Prostate gland (tissue), 2 donors: ENCODE measurements around the gene CCDC61. TPM values are rescaled to one million over a fixed set of nuclear protein-coding genes. Genes with fewer than 3 reads are reported as not detected.

Source experiments
- DNase-seq: peaks from one replicate; pipeline ENCODE4 v3.0.0-alpha.2; 2019; ENCODE audit warnings: low spot score
- H3K27ac ChIP-seq, 2 donors: fragments of 200-600 bp; sonication (generic); 2 replicates each; pipeline ENCODE4 v1.5.1; 2017 to 2019
- H3K27me3 ChIP-seq: fragments of 200-600 bp; sonication (generic); replicated peaks from 2 replicates; pipeline ENCODE4 v1.5.1; 2019; ENCODE audit not compliant: insufficient read depth
- H3K36me3 ChIP-seq, 2 donors: fragments of 200-600 bp; sonication (generic); 1 replicate in 1 of 2; 2 replicates in 1 of 2; pipeline versions ENCODE4 v1.5.1 to v1.8.1; 2017 to 2019
- H3K4me1 ChIP-seq: fragments of 200-600 bp; sonication (generic); replicated peaks from 2 replicates; pipeline ENCODE4 v1.5.1; 2019
- H3K4me3 ChIP-seq, 2 donors: fragments of 200-600 bp; sonication (generic); 2 replicates each; pipeline ENCODE4 v1.5.1; 2017 to 2019
- H3K9me3 ChIP-seq: fragments of 200-600 bp; sonication (generic); 2 replicates; pipeline ENCODE4 v1.5.1; 2017
- CTCF ChIP-seq, 4 experiments: fragments of 200-600 bp in 2 of 4; fragments of 450-650 bp in 2 of 4; sonication (generic) in 2 of 4; IDR thresholded peaks; 1 replicate in 3 of 4; 2 replicates in 1 of 4; pipeline ENCODE4 v1.5.1; 2016 to 2019; ENCODE audit warnings: antibody characterized with exemption in 4 of 4, mild to moderate bottlenecking in 2 of 4, moderate library complexity in 2 of 4
- POLR2A ChIP-seq: fragments of 450-650 bp; IDR thresholded peaks from one replicate; pipeline ENCODE4 v1.6.1; 2016; ENCODE audit warnings: antibody characterized with exemption, mild to moderate bottlenecking
- POLR2AphosphoS5 ChIP-seq: sonication (generic); formaldehyde crosslinking; IDR thresholded peaks from one replicate; pipeline ENCODE4 v1.6.1; 2017; ENCODE audit warnings: antibody characterized with exemption
- WGBS: methylation state at CpG from one replicate; pipeline ENCODE4 v1.1.5; 2018; 5-methylcytosine and 5-hydroxymethylcytosine counted together
- intact Hi-C: fragments of 100-400 bp; cut with DNase I; formaldehyde crosslinking; loops from one replicate; pipeline ENCODE4 v1.14.2; 2022
- total RNA-seq, 2 donors: library from RNA; depleted of rRNA; stranded (reverse); fragments of >200 nt; gene quantifications; one replicate each; pipeline ENCODE4 v1.1.0, GENCODE V29; 2016

CCDC61 gene
- total RNA-seq, 2 donors from 2014 or later = 22.9 to 23.7 TPM

DNA sequence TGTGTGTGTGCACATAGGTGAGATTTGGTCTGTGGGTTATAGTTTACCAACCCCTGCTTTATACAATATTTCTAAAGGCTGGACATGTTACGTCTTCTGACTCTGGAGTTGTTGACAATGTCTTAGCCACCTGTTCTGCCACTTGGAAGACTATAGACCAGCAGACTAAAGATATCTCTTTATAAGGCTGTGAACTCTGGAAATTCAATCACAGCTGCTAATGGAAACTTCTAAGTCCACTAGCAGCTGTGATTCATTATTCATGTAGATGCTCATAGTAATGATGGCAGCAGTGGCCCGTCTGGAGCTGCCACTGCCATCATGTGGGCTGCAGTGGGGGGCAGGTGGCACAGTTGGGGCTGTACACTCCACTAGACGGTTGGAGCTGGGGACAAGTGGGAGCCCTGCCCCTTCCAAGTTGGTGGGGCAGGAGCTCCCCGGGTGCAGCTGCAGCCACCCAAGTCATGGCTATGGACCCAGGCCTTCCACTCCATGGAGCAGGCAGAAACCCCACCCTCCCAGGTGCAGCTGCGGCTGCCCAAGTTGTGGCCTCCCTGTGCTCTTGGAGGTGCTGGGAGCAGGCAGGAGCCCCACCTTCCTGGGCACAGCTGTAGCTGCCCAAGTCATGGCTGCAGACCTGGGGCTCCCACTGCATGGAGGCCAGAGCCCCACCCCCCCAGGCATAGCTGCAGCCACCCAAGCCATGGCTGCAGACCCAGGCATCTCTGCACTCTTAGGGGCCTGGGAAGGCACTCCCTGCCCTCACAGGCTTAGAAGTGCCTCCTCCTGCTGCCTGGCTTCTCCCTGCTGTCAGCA lies 36.7 kb downstream of the CCDC61 start:
- intact Hi-C loops = no loop called here
- no peaks in the 10 kb centered on the region for H3K9me3 ChIP-seq
- 81% methylated on average over 3 of the region's 5 CpGs for WGBS
- TF ChIP-seq POLR2AphosphoS5 = no peak
- no peaks in the 10 kb centered on the region for H3K4me1 ChIP-seq
- H3K27ac ChIP-seq = no peak overlapping the region
- H3K4me3 ChIP-seq = no peak overlapping the region
- no peak for DNase-seq
- H3K36me3 ChIP-seq = no peaks in the 10 kb centered on the region
- H3K27me3 ChIP-seq = no peaks in the 10 kb centered on the region

- H3K4me1 ChIP-seq = no peaks in the 10 kb centered on the region
- intact Hi-C loops = no loop called here
- no peaks in the 10 kb centered on the region for H3K9me3 ChIP-seq
- 90% methylated on average over 3 of the region's 3 CpGs for WGBS
- H3K4me3 ChIP-seq = no peak overlapping the region
- DNase-seq = no peak
- H3K36me3 ChIP-seq = no peaks in the 10 kb centered on the region
- no peak overlapping the region for H3K27ac ChIP-seq
- no peaks in the 10 kb centered on the region for H3K27me3 ChIP-seq
- TF ChIP-seq POLR2AphosphoS5 (no peak), CTCF (IDR thresholded peaks at IDR 0.05) (no peak), POLR2A (no peak)
Observed at GRCh38 chr19:46032597-46033025, 37.3 kb downstream of the CCDC61 start.

- intact Hi-C loops = no loop called here
- 93% methylated on average over 10 of the region's 11 CpGs for WGBS
- TF ChIP-seq POLR2A (no peak), CTCF (IDR thresholded peaks at IDR 0.05) (no peak), POLR2AphosphoS5 (no peak)
- Histone ChIP-seq H3K27me3 (no peaks in the 10 kb centered on the region), H3K4me1 (no peaks in the 10 kb centered on the region), H3K4me3 (no peak overlapping the region), H3K36me3 (no peaks in the 10 kb centered on the region), H3K9me3 (no peaks in the 10 kb centered on the region), H3K27ac (no peak overlapping the region)
- no peak for DNase-seq
Observed at GRCh38 chr19:46033401-46033800, 38.1 kb downstream of the CCDC61 start.

DNA sequence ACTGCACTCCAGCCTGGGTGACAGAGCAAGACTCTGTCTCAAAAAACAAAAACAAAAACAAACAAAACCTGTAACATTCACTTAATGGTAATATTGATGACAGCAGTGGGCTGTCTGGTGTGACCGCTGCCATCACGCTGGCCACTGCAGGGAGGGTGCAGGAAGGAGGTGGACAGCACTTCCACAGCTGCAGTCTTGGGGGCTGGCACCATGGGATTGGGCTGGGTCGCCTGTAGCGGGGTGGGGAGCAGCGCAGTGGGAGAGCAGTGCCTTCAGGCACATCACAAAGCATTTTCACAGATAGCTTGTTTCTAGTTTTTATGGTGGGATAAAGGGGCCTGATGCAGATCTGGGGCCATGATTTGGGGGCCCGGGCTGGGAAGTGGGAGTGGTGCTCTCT lies 40.3 kb downstream of the CCDC61 start:
- WGBS = 85% methylated on average over 6 of the region's 6 CpGs
- no peaks in the 10 kb centered on the region for H3K36me3 ChIP-seq
- H3K4me3 ChIP-seq = no peak overlapping the region
- no peak for TF ChIP-seq POLR2A
- no peak for TF ChIP-seq POLR2AphosphoS5
- TF ChIP-seq CTCF (IDR thresholded peaks at IDR 0.05) = no peak
- DNase-seq = no peak
- no peak overlapping the region for H3K27ac ChIP-seq
- no peaks in the 10 kb centered on the region for H3K9me3 ChIP-seq
- intact Hi-C loops = no loop called here
- H3K27me3 ChIP-seq = no peaks in the 10 kb centered on the region
- no peaks in the 10 kb centered on the region for H3K4me1 ChIP-seq

DNA sequence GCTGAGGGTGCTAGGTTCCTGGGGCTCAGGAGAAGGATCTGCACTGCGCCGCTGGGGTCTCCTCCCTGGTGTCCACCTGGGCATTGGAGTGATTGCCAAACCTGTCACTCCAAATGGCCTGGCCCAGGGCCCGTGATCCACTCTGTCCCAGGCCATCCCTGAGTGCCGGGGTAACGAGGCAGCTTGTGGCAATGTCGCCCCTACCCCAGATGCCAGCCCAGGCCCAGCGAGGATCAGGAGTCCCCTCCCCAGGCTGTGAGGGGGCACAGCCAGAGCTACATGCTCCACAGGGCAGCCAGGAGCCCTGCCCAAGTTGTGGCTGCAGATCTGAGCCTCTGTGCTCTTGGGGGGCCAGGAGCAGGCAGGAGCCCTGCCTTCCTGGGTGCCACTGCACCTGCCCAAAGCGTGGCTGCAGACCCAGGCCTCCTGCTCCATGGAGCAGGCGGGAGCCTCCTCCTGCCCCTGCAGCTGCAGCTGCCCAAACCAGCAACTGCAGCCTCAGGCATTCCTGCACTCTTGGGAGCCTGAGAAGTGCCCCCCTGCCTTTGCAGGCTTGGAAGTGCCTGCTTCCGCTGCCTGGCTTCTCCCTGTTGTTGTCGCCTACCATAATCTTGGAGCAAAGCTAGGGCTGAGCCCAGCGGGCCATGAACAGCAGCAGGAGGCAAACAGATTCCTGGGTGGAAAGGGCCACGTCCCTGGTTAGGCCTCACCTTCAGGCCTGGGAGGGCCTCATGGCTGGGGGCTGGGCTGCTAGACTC lies 40.9 kb downstream of the CCDC61 start:
- TF ChIP-seq POLR2A (no peak), CTCF (IDR thresholded peaks at IDR 0.05) (no peak), POLR2AphosphoS5 (no peak)
- Histone ChIP-seq H3K9me3 (no peaks in the 10 kb centered on the region), H3K27ac (no peak overlapping the region), H3K4me1 (no peaks in the 10 kb centered on the region), H3K27me3 (no peaks in the 10 kb centered on the region), H3K4me3 (no peak overlapping the region), H3K36me3 (no peaks in the 10 kb centered on the region)
- WGBS = 71% methylated on average over 11 of the region's 13 CpGs
- no peak for DNase-seq
- intact Hi-C loops = no loop called here
